Kidney (tissue), 14 donors: ENCODE measurements around the gene RUBCNL. TPM values are rescaled to one million over a fixed set of nuclear protein-coding genes. Genes with fewer than 3 reads are reported as not detected.

Experiments
- DNase-seq, 5 donors: peaks; one replicate each; pipeline ENCODE4 v3.0.0-alpha.2; 2013 to 2020
- FAIRE-seq: peaks from 2 replicates; lab custom pipeline; 2012; peaks lifted over from hg19 to GRCh38; lab: Jason Lieb, UNC
- H3K27ac ChIP-seq, 2 donors: one replicate each; pipeline ENCODE4 v1.7.0; 2013; ENCODE audit warnings: low read depth in 2 of 2, low read length in 2 of 2, inconsistent platforms in 1 of 2
- H3K27me3 ChIP-seq: one replicate; pipeline ENCODE4 v1.7.1; 2013; ENCODE audit warnings: low read length, inconsistent platforms; ENCODE audit not compliant: control insufficient read depth, insufficient read depth
- H3K36me3 ChIP-seq, 3 donors: one replicate each; pipeline versions ENCODE4 v1.7.0 to v1.7.1; 2013; ENCODE audit warnings: low read length in 3 of 3, control low read depth in 1 of 3, inconsistent platforms in 1 of 3; ENCODE audit not compliant: insufficient read depth in 3 of 3, control insufficient read depth in 2 of 3
- H3K4me1 ChIP-seq, 3 donors: one replicate each; pipeline versions ENCODE4 v1.7.0 to v1.7.1; 2013; ENCODE audit warnings: low read length in 3 of 3, inconsistent platforms in 1 of 3, low read depth in 1 of 3; ENCODE audit not compliant: control insufficient read depth in 2 of 3, insufficient read depth in 2 of 3
- H3K4me3 ChIP-seq, 3 donors: one replicate each; pipeline versions ENCODE4 v1.7.0 to v1.8.1; 2013; ENCODE audit warnings: low read length in 3 of 3, control low read depth in 1 of 3, inconsistent platforms in 1 of 3
- H3K9ac ChIP-seq, 3 donors: one replicate each; pipeline versions ENCODE4 v1.7.0 to v1.7.1; 2013; ENCODE audit warnings: low read length in 3 of 3, control low read depth in 1 of 3, inconsistent platforms in 1 of 3
- H3K9me3 ChIP-seq, 3 donors: one replicate each; pipeline versions ENCODE4 v1.7.0 to v1.7.1; 2013; ENCODE audit warnings: low read length in 3 of 3, control low read depth in 1 of 3, inconsistent platforms in 1 of 3; ENCODE audit not compliant: control insufficient read depth in 2 of 3, insufficient read depth in 1 of 3
- intact Hi-C: fragments of 100-400 bp; cut with DNase I; formaldehyde crosslinking; loops from one replicate; pipeline ENCODE4 v1.11.1; 2022
- polyA plus RNA-seq: library from polyadenylated mRNA; stranded (reverse); fragments of 350-450 nt; fragmentation: Illumina TruSeq; extraction: RNeasy Lipid Tissue Mini Kit (QIAGEN cat#74804); gene quantifications from one replicate; pipeline ENCODE4 v1.2.3, GENCODE V29; 2014; ENCODE audit warnings: low read depth, low replicate concordance; ENCODE audit not compliant: insufficient read depth
- total RNA-seq: library from RNA; stranded (reverse); fragmentation: NEBNext Ultra II Directional; extraction: Animal tissue kit (Norgen Biotek cat#: 25700); gene quantifications from one replicate; pipeline ENCODE4 v1.2.1, GENCODE V29; 2021
- TF ChIP-seq, protein P1 (sequence below): IDR thresholded peaks from 3 replicates; pipeline ENCODE4 v1.5.1; 2012; ENCODE audit warnings: mild to moderate bottlenecking, moderate library complexity, borderline replicate concordance; ENCODE audit not compliant: insufficient read depth; ENCODE audit errors: extremely low read depth
- donor health status: control.
- donor health status: control.
- donor health status: control.
- donor health status: control.
- donor health status: control.
- donor health status: DM: yes; HTN: yes; CAD: no.
- donor health status: Normal renal cell carcinoma (clear cell type).

RUBCNL gene
- total and polyA plus RNA-seq, 2 donors from 2014 or later = 0.54 to 4.6 TPM

DNA sequence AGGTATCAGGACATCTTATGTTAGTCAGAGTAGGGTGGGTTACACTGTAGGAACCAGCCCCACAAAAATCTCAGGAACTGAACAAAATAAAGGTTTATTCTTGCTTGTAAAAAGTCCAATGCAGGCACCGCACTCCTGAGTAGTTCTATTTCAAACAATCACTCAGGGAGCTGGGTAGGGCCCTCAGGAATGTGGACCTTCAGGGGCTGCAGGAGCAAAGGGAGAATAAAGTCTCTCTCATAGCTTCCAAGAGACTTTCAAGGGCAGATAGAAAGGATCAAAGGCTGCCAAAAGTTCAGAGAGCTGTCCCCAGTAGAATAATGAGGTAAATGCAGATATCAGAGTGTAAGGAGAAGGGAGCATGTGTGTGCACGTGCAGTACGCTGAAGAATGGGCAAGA, 49.4 kb downstream of the RUBCNL start:
- Histone ChIP-seq H3K9ac (no peak overlapping the region), H3K36me3 (no peaks in the 10 kb centered on the region), H3K27me3 (no peaks in the 10 kb centered on the region), H3K4me3 (no peak overlapping the region), H3K9me3 (peaks cover 0 to 3% (median 0%) of the 10 kb centered on the region in 3 donors), H3K27ac (no peak overlapping the region), H3K4me1 (no peaks in the 10 kb centered on the region)
- FAIRE-seq (no peak), DNase-seq (no peak)
- TF ChIP-seq, protein P1, sequence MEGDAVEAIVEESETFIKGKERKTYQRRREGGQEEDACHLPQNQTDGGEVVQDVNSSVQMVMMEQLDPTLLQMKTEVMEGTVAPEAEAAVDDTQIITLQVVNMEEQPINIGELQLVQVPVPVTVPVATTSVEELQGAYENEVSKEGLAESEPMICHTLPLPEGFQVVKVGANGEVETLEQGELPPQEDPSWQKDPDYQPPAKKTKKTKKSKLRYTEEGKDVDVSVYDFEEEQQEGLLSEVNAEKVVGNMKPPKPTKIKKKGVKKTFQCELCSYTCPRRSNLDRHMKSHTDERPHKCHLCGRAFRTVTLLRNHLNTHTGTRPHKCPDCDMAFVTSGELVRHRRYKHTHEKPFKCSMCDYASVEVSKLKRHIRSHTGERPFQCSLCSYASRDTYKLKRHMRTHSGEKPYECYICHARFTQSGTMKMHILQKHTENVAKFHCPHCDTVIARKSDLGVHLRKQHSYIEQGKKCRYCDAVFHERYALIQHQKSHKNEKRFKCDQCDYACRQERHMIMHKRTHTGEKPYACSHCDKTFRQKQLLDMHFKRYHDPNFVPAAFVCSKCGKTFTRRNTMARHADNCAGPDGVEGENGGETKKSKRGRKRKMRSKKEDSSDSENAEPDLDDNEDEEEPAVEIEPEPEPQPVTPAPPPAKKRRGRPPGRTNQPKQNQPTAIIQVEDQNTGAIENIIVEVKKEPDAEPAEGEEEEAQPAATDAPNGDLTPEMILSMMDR = no peak
- intact Hi-C loops = no loop called here

DNA sequence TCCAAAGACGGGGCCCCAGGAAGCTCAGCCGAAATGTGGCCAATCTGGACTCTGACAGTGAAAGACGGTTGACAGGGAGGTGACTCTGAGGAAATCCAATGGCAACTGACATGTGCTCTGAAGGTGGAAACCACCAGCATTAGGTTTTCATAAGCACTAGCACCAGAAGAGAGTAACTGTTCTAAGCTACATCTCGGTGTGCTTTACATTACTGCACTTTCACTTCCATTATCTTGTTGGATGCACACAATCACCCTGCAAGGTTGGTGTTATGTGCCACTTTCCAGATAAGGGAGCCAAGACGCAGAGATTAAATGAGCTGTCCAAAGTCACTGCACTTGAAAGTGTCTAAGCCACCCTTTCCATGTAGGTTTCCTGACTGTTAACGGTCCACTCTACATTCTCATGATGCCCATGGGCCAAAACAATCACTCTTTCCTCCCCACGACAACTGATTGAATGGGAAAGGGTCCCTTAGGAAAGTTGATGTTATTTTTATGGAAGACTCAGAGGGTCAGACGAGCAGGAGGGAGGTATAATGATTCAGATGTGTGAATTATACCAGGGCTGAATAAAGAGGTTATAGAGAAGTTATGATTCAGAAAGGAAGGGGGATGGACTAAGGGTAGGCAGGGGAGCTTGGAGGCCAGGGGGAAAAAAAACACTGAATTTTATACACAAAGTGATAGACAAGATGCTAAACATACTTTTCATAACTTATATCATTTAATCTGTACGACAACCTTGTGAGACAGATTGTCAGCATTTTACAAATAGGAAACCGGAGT, 52.8 kb downstream of the RUBCNL start:
- no peaks in the 10 kb centered on the region for H3K4me1 ChIP-seq
- no peak overlapping the region for H3K27ac ChIP-seq
- no peaks in the 10 kb centered on the region for H3K27me3 ChIP-seq
- DNase-seq (no peak), FAIRE-seq (no peak)
- TF ChIP-seq, protein P1 = no peak
- intact Hi-C loops = no loop called here
- no peak overlapping the region for H3K9ac ChIP-seq
- peaks cover 0 to 3% (median 0%) of the 10 kb centered on the region in 3 donors for H3K9me3 ChIP-seq
- no peaks in the 10 kb centered on the region for H3K36me3 ChIP-seq
- H3K4me3 ChIP-seq = no peak overlapping the region

DNA sequence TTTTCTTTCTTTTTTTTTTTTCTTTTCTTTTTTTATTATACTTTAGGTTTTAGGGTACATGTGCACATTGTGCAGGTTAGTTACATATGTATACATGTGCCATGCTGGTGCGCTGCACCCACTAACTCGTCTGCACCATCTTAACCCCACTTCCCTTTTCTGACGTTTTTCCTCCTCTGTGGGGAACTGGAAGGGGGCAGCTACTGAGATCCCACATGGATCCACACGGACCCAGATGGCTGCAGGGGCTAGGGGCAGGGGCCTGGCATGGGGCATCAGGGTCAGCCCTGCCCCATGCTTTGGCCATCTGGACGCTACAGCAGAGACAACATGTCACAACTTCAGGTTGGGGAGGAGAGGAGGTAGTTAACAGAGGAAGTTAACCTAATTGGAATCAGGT, 54.3 kb downstream of the RUBCNL start:
- TF ChIP-seq, protein P1 = no peak

More for the DNA sequence above, 54.3 kb downstream of the RUBCNL start:
- intact Hi-C loops = no loop called here
- Histone ChIP-seq H3K36me3 (no peaks in the 10 kb centered on the region), H3K27ac (no peak overlapping the region), H3K4me1 (no peaks in the 10 kb centered on the region), H3K4me3 (no peak overlapping the region), H3K27me3 (no peaks in the 10 kb centered on the region), H3K9ac (no peak overlapping the region), H3K9me3 (peaks cover 0 to 3% (median 0%) of the 10 kb centered on the region in 3 donors)
- FAIRE-seq = no peak
- no peak for DNase-seq
